ENCODE data around the gene KIF1A.

KIF1A gene

GRCh38 chr2:240760121-240760520 is 59.9 kb downstream of the KIF1A start:
- no peak for DNase-seq

GRCh38 chr2:240759459-240759858 is 60.6 kb downstream of the KIF1A start:
- DNase-seq = no peak

GRCh38 chr2:240757086-240757614 is 62.9 kb downstream of the KIF1A start:
- no peak for DNase-seq

GRCh38 chr2:240752209-240752608 is 67.8 kb downstream of the KIF1A start:
- DNase-seq = no peak

- no peak for DNase-seq
Observed at GRCh38 chr2:240750409-240750808, 69.6 kb downstream of the KIF1A start.

GRCh38 chr2:240749516-240749915 is 70.5 kb downstream of the KIF1A start:
- no peak for DNase-seq

- no peak for DNase-seq
Observed at GRCh38 chr2:240747256-240747655, 72.8 kb downstream of the KIF1A start.

GRCh38 chr2:240746671-240747070 is 73.3 kb downstream of the KIF1A start:
- DNase-seq = no peak

- no peak for DNase-seq
Observed at GRCh38 chr2:240745962-240746361, 74.1 kb downstream of the KIF1A start.

- DNase-seq = no peak
Observed at GRCh38 chr2:240745456-240745855, 74.6 kb downstream of the KIF1A start.

GRCh38 chr2:240742602-240743095 is 77.4 kb downstream of the KIF1A start:
- DNase-seq = no peak

- no peak for DNase-seq
Observed at GRCh38 chr2:240741091-240741490, 78.9 kb downstream of the KIF1A start.

GRCh38 chr2:240739797-240740196 is 80.2 kb downstream of the KIF1A start:
- no peak for DNase-seq

GRCh38 chr2:240737958-240738357 is 82.1 kb downstream of the KIF1A start:
- no peak for DNase-seq

GRCh38 chr2:240737512-240737911 is 82.5 kb downstream of the KIF1A start:
- DNase-seq = no peak

- DNase-seq = no peak
Observed at GRCh38 chr2:240736281-240737250, 83.5 kb downstream of the KIF1A start.

GRCh38 chr2:240735476-240735875 is 84.5 kb downstream of the KIF1A start:
- no peak for DNase-seq

- DNase-seq = no peak
Observed at GRCh38 chr2:240734756-240735155, 85.3 kb downstream of the KIF1A start.

GRCh38 chr2:240733803-240734495 is 86.1 kb downstream of the KIF1A start:
- DNase-seq = no peak

- DNase-seq = no peak
Observed at GRCh38 chr2:240732911-240733622, 87.0 kb downstream of the KIF1A start.

GRCh38 chr2:240732184-240732583 is 87.8 kb downstream of the KIF1A start:
- no peak for DNase-seq

- no peak for DNase-seq
Observed at GRCh38 chr2:240731178-240731545, 88.9 kb downstream of the KIF1A start.
